ENCODE results near the gene PCNX4.
A peak's percentile ranks its signal among the peaks of the same experiment; 100 is the strongest.
"Not testable (repeated sequence)": the region's sequence is repeated elsewhere in the genome, so short reads cannot be mapped to it uniquely, and the experiment has no call there.

PCNX4 gene

GRCh38 chr14:60091550-60092525, at the start of gene PCNX4:
Gene PCNX4 (plus strand): TSS chr14:60091923. CDS start chr14:60107639, 15,716 bp downstream.
- peak; percentile 96 for DNase-seq

- not testable (repeated sequence) for DNase-seq
These were observed 43.7 kb upstream of the PCNX4 start for GRCh38 chr14:60047976-60048375.

- DNase-seq, result no peak
These were observed 40.0 kb upstream of the PCNX4 start for GRCh38 chr14:60051721-60052221.

GRCh38 chr14:60058087-60058486, 33.6 kb upstream of the PCNX4 start:
- DNase-seq, result no peak

- DNase-seq, result no peak
These were observed 30.4 kb upstream of the PCNX4 start for GRCh38 chr14:60061371-60061770.

GRCh38 chr14:60064491-60065072, 27.1 kb upstream of the PCNX4 start:
- no peak for DNase-seq

- no peak for DNase-seq
These were observed 23.8 kb upstream of the PCNX4 start for GRCh38 chr14:60067882-60068281.

- no peak for DNase-seq
These were observed 12.0 kb upstream of the PCNX4 start for GRCh38 chr14:60079723-60080122.

GRCh38 chr14:60085085-60085484, 6.6 kb upstream of the PCNX4 start:
- DNase-seq, result no peak

GRCh38 chr14:60085693-60086092, 6.0 kb upstream of the PCNX4 start:
- no peak for DNase-seq

GRCh38 chr14:60087668-60088067, 4.1 kb upstream of the PCNX4 start:
- DNase-seq, result no peak

- no peak for DNase-seq
These were observed 2.5 kb upstream of the PCNX4 start for GRCh38 chr14:60089221-60089620.

GRCh38 chr14:60090864-60091519, 731 bp upstream of the PCNX4 start:
- no peak for DNase-seq

GRCh38 chr14:60092526-60092920, 800 bp downstream of the PCNX4 start:
- DNase-seq, result no peak

GRCh38 chr14:60093080-60093479, 1.4 kb downstream of the PCNX4 start:
- no peak for DNase-seq

- DNase-seq, result no peak
These were observed 1.9 kb downstream of the PCNX4 start for GRCh38 chr14:60093606-60094005.

GRCh38 chr14:60094306-60094897, 2.7 kb downstream of the PCNX4 start:
- no peak for DNase-seq

GRCh38 chr14:60095231-60095630, 3.5 kb downstream of the PCNX4 start:
- no peak for DNase-seq

- DNase-seq, result no peak
These were observed 4.2 kb downstream of the PCNX4 start for GRCh38 chr14:60095781-60096450.

GRCh38 chr14:60097974-60098373, 6.3 kb downstream of the PCNX4 start:
- DNase-seq, result no peak

GRCh38 chr14:60099855-60100254, 8.1 kb downstream of the PCNX4 start:
- not testable (repeated sequence) for DNase-seq

- no peak for DNase-seq
These were observed 10.1 kb downstream of the PCNX4 start for GRCh38 chr14:60101786-60102185.

Data from CD4-positive, alpha-beta T cell treated with Interferon gamma for 1 hour (primary cell).